HG03378 (cell line): ENCODE data around the gene TES.

Experiments used
- ATAC-seq: cut with Tn5 transposase; IDR thresholded peaks from one replicate; pipeline ENCODE4 v1.9.1; 2021; ENCODE audit warnings: mild to moderate bottlenecking, moderate library complexity; ENCODE audit not compliant: unreplicated experiment

Gene TES

DNA sequence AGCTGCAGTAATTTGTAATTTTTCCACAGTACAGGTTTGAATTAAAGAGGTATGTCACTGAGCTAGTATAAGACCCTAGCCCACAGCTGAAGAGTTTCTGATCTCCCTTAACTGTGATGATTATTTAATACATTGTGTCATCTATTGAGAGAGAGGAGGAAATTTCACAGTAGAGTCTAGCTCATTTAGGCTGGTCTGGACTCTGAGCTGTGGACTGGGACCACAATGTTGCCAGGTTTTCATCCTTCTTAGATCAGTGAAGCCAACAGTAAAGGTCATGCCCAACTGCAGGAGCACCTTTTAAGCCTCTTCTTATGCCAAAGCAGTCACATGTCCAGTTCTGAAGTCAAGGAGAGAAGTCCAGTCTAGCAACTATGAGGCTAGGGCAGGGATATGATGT lies 8.9 kb downstream of the TES start:
- ATAC-seq: no peak

DNA sequence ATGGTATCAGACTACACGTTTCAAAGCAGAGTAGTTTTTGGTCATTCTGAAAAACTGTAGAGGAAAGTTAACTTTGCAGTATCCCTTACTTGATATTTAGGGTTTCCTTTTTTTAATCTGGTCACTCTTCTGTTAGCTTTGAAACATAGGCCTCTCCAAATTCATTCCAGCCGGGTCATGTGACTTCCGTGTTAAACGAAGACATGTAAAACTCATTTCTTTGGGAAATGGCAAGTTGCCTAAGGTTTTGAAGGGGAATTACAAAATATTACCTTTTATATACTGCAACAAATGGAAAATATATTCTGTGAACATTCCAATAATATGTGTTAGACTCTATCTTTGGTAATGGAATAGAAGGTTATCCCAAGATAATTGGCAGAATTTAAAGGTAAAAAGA lies 9.5 kb downstream of the TES start:
- ATAC-seq: no peak

DNA sequence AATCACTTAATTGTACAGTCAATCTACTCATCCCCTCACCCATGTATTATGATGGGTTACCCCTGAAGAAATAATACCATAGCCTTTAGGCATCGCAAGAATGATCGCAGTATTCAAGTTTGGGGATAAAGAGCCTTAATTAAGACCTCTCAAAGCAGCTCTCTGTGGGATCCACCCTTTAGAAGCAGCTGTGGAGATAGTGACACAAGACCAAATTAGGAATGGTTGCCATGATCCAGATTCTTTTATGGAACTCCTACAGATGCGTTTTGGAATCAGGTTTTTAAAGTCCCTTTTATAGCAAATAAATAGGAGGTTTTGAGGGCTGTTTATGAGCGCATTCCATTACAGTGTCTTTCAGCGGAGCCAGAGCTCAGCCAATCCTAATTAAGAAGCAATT lies 12.2 kb downstream of the TES start:
- ATAC-seq: no peak

DNA sequence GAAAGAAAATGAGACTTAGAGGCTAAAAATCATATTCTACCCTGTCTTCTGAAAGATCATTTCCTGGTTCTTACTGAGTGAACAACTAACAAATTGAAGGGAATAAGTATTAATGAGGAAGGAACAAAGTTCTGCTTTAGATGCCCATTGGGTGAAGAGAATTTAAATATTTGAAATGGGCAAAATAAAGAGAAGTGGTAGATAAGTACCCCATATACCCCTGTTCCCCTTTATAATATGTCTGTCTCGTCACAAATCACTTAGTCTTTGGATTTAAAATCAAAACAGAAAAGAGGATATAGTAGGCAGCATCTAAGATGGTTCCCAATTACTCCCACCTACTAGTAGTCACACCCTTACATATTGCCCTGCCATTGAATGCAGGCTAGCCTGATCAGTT lies 13.2 kb downstream of the TES start:
- ATAC-seq: no peak

DNA sequence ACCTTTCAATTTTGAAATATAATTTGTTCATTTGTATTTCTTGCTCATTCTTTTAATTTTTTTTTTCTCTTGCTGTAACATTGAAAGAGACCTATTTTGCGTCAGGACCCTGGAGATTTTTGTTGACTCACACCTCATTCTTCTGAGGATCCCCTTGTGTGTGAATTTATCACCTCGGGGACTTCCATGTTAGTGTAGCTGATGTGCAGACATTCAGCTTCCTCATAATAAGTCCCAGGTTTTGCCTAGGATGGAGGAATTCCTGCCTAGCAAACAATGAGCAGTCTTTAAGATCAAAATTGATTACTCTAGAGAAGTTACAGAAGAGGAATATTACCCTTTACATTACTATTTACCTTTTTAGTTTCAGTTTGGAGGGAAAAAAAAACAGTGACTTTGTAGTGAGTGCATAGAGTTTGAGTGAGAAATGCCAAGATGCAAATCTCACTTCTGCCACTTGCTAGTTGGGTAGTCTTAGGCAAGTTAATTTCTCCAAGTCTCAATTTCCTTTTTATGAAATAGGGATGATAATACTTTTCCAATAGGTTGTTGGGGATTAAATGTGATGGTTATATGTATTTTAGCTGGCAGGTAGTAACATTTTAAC lies 14.3 kb downstream of the TES start:
- peak; percentile 64 for ATAC-seq

DNA sequence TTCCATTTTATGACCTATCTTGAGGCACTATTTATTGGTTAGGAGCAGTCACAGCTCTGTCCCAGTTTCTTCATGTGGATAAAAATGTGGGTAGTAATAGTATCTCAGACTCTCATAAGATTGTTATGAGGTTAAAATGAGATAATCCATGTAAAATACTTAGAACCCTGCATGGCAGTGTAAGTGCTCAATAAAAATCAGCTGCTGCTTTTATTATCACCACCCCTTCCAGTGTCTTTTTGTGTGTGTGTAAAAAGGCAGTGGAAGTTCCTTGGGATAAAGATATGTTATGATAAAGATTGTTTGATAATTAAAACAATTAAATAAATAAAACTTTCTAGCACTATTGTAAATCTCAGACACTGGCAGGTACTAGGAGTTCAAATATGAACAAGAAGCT lies 15.5 kb downstream of the TES start:
- no peak for ATAC-seq

DNA sequence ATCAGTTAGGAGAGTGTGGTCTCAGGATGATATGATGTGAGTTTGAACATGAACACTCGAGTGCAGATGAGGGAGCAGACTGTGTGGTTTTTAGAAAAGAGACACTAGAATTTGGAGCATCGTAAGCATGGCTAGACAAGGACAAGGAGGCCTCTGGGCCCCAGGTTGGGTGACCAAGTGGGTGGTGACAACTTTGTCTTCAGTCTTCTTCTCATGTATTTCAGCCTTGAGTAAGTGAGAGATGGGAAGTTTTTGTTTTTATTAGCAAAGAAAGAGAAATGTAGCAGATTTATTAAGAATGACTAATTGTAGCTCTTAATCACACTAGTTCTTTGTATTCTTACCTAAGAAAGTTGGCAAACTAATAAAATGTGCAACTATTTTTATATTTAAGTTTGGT lies 16.3 kb downstream of the TES start:
- no peak for ATAC-seq

DNA sequence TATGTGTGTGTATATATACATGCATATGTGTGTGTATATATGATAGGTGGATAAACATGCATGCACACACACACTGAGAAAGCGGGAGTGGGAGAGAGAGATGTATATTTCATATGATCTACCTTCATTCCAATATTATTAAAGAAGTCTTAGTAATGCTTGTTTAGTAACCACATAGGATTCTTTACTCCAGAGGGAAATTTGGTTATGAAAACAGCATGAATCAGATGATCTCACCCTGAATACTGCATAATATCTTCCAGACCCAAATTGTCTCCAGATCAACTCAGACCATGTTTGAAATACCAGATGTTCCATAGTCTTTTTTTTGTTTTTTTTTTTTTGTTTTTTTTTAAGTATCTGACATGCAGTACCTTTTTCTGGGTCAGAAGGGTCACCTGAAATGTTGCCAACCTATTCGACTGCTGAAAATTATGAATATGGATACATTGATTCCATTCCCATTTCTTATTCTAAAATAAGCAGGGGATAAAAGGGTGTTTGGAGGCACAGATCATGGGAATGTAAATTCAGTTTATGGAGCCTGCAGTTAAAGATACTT lies 17.4 kb downstream of the TES start:
- ATAC-seq: no peak

DNA sequence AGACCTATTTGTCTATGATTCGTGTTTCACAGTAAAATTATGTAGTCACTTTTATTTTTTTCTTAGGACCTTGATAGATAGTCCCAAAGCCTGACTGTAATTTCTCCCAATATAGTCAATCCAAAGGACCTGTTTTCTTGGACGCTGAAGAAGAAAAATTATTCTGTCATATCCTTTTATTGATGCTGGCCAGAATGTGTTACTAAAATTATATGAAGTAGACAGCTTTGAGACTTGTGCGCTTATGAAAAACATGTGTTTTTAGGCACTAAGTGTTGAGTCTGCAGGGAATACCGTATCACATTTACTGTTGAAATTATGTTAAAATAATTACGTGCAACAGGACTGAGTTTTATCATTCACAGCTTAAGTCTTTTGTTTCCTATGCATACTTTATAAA lies 17.9 kb downstream of the TES start:
- ATAC-seq: no peak

DNA sequence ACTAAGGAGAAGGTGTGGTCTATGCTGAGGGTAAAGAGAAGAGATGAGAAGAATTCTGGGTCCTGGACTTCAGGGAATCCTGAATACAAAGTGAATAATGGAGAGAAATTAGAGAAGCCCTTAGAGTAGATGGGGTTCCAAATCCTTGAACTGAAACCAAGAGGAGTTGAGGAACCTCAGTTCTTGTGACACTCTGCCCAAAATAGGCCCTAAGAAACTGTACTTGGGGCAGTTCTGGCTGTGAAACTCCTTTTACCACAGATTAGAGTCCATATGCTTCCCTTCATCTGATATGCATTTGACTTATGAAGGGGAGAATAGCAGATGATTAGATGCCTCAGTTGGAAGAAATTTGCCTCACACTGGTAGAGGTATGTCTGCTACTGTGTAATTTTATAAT lies 19.0 kb downstream of the TES start:
- peak; percentile 55 for ATAC-seq

DNA sequence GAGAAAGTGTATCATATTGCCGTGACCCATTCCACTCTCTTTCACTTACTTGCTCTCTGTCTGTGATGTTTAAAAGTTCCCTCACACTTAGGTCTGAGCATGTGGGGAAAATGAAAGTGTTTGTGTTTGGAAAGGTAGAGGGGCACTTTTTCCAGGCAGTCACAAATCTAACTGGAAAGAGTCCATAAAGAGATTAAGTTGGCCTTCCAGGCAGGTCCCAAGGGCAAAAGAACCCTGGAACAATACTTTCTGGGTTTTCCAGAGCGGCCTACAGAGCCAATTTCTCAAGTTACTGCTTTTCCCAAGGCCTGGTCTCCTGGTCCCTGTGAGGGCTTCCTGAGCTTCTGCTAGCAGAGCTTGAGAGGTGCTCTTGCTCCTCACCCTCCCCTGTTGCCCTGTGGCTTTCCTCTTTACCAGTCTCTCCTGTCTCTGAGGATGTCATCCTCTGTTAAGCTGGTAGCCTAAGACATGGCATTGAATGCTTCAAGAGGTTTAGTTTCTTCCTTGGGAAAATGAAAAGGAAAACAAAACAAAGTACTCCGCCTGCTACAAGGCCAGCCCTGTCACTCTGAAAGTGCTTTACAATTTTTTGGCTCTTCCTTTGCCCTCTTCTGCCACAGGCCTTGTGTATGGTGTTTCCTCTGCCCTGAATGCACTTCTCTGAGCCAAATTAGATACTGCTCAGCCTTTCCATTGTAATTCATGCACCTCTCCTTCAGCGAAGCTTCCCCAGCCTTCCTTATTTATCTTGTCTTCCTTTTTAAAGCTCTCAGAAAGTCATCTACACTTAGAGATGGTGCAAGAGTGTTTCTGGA lies 20.1 kb downstream of the TES start:
- ATAC-seq: no peak

DNA sequence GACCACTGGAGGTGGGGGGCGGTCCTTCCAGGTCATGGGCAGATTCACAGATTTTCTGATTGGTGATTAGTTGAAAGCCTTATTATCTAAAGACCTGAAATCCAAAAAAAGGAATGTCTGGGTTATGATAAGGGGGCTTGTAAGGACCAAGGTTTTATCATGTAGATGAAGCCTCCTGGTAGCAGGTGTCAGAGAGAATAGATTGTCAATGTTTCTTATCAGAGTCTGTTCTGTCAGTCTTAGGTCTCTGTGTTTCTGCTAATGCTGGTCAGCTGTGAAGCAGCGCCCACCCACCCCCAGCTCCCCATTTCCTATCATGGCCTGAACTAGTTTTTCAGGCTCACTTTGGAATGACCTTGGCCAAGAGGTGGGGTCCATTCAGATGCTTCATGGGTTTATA lies 21.2 kb downstream of the TES start:
- no peak for ATAC-seq

DNA sequence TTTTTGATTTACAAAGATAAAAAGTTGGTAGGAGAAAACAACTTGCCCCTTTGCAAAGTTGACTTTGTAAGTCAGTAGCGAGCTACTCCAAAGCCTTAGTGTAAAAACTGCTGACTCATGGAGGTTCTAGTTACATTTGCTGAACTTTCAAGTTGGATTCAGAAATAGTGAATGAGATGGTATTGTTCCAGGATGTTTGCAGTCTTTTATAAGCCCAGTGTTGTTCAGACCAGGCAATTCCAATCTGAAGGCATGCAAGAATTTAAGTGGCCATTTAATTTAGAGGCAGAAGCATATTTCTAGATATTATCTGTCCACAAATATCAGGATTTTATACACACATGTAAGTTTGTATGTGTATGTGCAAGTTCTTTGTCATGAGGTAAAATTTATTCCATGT lies 21.6 kb downstream of the TES start:
- no peak for ATAC-seq

DNA sequence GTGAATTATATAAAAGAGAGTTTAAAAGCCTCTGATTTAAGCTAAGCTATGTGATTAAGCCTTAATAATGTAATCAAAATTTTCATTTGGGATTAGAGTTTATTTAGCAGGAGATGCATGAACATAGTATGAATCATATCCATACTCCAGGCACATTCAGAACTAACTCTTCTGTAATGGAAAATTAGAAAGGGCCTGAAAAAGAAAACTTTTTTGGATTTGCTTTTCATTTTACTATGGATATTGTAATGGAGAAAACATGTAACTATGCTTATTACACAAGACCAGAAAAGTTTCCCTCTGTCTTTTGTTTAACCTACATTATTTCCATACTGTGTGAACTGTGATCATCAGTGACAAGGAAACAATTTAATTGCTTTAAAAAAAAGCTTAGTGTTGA lies 22.0 kb downstream of the TES start:
- ATAC-seq: no peak

DNA sequence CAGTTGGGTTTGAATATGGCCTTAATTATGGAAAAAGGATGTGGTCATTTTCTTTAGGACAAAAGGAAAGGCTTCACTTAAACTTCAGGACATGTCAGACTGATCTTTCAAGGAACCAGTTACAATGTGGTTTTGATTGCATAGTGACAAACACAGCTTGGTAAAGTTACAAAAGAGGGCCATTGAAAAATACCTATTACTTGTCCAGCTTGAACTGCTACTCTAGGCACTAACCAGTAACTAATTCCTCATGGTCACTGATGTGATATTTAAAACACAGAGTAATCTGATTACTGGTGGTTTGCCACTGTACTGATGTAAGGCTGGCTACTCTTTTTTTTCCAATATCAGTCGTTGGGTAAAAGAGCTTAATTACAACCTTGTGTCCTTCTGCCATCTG lies 22.6 kb downstream of the TES start:
- ATAC-seq: no peak

DNA sequence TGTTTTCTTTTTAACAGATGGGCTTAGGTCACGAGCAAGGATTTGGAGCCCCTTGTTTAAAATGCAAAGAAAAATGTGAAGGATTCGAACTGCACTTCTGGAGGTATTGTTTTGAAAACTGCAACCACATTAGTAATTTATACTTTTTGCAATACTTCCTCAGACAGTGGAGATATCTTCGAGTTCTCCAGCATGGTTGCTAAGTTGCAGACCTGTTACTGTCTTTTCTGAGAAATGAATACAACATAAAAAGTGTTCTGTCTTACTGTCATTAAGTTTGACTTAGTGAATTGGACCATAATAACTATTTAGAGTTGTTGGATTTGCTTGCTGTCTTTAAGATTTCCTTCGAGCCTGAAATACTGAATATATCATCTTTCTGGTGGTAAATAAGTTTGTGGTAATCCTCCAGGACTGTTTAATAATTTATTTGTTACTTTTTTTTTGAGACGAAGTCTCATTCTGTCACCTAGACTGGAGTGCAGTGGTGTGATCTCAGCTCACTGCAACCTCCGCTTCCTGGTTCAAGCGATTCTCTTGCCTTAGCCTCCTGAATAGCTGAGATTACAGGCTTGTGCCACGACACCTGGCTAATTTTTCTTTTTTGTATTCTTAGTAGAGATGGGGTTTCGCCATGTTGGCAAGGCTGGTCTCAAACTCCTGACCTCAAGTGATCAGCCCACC lies 24.3 kb downstream of the TES start:
- ATAC-seq: no peak

DNA sequence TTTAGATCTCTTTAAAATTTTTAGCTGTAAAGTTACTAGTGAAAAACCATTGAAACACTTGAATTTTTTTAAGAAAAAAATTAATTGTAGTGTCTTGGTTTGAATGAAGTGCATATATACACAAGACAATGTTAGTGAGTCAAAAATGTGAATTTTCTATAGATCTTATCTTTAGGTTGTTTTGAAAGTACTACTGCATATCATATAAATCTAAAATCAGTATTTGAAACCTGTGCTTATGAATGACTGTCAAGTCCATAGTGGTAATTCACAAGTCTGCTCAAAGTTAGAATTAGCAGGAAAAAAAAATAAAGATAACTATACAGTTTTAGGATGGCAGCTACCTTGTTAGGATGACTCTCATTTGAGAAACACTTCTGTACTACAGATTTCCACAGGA lies 25.0 kb downstream of the TES start:
- ATAC-seq: no peak

DNA sequence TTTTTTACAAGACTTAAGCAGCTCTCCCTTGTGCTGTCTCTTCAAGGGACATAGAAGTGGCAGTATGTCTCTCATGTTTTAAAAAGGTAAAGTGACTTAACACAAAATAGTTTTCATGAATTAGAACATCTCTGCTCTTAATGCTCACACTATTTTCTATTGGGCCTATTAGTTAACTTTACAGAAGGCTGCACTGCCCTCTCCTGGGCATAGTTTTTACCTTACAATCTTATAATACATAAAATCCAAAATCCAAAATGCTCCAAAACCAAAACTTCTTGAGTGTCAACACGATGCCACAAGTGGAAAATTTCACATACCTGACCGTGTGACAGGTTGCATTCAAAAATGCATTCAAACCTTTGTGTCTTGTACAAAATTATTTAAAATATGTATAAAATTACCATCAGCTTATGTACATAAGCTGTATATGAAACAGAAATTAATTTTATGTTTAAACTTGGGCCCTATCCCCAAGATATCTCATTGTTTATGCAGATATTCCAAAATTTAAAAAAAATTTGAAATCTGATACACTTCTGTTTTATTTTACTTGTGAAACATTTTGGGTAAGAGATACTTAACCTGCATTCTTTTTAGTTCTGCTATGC lies 25.8 kb downstream of the TES start:
- peak; percentile 68 for ATAC-seq

DNA sequence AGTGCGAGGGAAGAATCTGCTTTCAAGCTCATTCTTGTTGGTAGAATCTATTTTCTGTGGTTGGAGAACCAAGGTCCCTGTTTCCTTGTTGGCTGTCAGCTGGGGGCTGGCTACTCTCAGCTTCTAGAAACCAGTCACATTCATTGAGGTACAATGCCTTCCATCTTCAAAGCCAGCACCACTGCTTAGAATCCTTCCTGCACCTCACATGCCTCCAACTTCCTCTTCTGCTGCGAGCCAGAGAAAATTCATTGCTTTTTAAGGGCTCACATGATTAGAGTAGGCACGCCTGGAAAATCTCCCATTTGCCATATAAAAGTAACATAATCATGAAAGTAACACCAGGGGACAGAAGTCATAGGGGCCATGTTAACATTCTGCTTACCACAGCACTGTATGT lies 28.7 kb downstream of the TES start:
- no peak for ATAC-seq

DNA sequence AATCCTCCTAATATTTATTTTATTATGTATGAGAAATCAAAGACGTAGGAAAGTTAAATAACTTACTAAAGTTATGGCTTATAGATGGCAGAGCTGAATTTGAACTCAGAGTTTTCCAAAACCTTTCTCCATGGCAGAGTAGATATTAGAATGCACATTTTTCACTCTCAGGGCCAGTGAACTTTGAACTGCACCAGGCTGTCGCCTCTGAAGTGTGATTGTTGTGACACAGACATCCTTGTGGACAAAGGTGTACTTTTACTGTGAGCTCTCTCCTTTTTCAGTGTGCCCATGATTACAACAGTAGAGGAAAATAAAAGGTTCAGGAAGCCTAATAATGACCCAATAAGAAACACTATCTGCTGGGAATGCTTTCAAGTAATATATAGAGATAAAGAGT lies 29.1 kb downstream of the TES start:
- no peak for ATAC-seq

DNA sequence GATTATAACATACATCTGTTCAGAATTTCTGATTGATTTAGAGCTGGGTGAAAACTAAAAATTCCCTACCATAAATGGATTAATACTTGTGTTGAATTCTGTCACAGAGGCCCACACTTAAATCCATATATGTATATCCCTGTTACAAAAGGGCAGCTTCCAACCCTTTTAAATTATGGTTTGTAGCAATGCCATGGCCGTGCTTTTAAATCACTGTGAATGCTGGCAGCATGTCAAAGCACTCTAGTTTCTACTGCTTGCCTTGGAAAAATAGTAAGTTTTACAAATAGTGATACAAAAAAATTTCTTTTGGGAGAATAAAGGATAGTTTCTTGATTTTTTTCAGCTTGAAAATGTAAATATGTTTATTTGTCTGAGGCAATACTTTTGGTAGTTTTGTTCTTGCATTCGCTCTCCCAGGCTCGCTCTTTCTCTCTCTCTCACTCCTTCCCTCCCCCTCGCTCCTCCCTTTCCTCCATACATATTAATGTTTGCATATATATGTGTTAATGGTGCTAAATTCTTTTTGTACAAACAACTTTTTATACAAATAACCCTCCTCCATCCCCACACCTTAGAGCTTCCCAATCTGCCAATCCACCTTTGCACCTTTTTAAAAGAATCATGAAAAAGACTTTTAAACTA lies 29.8 kb downstream of the TES start:
- no peak for ATAC-seq
